Measurements from ENCODE around the gene MAGI1.

Gene MAGI1

DNA sequence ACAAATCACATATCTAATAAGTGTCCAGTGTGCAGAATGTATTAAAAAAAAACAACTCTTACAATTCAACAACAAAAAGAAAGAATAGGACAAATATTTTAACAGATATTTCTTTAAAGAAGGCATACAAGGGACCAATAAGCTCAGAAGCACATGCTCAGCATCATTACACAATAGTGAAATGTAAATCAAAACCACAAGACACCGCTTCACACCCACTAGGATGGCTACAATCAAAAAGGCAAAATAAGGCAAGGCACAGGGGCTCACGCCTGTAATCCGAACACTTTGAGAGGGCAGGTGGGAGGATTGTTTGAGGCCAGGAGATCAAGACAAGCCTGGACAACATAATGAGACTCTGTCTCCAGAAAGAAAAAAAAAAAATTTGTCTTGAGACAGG, 255.6 kb downstream of the MAGI1 start:
- no peak for DNase-seq

DNA sequence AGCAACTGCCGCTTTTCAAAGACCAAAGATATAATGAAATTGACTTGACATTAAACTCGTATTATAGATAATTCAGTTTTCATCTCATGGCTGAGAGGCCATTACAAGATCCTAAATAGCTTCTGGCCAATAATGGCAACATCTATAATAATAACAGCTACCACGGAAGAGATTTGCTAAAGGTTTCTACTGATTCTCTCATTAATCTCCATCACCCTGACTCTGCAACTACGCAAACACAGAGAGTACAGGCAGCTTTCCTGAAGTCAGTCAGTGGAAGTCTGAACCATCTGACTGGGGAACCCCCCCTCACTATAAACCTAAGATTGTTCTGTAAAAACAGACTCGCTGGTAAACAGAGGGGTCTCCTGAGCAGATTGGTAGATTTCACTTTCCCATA, 257.1 kb downstream of the MAGI1 start:
- no peak for DNase-seq

DNA sequence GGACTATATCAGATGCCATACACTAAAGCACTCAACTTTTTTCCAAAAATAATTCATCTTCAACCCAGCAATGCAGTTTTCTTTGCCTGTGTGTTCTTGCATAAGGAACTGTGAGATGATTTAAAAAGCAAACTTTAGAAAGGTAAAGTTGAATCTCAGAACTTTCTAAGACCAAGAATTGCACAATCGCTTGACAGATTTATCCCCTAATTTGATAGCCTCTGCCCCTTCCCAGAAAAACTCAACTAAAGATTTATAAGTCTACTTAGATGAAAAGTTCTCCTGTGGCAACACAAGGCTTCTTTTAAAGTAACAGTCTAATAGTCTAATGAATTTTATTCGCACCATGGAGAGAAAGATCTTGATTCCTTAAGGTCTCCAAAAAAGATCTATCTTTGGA, 259.3 kb downstream of the MAGI1 start:
- DNase-seq = no peak

DNA sequence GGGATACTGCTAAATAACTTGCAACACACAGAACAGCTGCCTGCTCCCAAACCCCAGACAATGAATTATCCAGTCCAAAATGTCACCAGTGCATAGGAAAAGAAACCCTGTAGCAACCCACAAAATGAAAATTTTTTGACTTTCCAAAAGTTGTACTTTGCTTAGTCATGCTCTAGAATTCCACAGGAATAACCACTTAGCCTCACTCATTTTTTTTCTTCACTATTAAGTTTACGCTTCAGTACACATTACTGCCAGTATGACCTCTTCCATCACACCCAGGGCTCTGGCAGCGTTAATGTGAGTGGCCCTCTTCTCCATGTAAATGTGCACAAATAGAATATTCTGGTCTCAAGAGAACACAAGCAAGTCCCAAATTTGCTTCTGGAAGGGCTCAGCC, 259.8 kb downstream of the MAGI1 start:
- no peak for DNase-seq

DNA sequence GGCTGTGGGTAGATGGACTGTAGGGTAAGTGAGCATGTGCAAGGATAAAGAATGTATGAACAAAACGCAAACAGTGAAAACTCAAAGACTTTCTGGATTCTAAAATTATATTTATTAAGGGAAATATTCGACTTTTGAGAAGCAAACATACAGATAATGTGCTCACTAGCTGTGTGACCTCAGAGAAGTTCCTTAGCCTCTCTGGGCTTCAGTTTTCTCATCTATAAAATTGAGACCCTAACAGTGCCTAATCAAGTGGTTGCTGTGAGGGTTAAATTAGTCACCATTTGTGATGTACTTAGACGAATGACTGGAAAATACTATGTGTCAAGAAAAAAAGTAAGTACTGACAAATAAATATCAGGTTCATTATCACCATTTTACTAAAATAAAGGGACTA, 261.7 kb downstream of the MAGI1 start:
- no peak for DNase-seq

DNA sequence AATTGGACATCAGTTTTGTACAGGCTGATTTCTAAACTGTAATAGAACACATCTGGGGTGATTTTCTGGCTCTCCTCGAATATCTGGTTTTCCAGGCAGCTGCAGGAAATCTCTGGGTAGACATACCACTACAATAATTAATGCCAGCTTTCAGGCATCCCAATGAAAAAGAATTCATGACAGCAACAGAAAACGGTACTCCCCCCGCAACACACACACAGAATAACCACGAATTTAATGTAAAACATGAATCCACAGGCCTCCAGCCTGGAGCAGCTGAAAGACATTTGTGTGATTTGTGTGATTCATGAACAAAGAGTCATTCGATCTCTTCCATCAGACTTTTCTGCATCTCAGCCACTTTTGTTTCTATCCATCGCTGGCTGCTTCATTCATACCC, 262.2 kb downstream of the MAGI1 start:
- DNase-seq = no peak

DNA sequence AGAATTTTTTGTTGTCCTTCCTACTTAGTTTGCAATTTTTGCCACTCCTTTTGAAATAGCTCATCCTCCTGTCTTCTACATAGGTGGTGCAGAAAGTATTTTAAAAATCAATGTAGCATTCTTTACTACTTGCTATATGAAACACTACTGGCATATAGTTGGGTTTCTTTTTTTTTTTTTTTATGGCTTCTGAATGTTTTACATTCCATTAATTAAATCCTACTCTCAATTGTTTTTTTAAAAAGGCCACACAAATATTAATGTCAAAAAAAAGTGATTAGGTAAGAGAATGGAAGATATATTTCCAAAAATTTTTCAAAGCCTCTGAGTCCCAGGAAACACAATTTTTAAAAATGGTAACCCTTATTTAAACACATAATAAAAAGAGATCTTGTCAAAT, 262.6 kb downstream of the MAGI1 start:
- DNase-seq = no peak

DNA sequence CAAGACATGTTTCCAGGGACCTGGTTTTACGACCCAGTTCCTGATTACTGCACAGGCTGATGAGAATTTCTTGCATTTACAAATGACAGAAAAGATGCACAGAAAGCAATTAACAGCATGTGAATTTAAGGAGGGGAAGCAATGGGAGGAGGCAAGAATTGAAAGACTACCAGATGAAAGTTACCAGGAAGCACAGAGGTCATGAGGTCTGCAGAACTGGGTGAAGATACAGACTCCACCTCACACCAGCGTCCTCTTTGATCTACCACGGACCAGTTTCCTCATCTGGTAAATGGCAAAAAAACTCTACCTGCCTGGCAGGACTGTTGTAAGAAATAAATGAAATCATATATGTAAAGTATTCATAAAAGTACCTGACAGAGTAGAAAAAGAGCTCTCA, 266.0 kb downstream of the MAGI1 start:
- DNase-seq = no peak

DNA sequence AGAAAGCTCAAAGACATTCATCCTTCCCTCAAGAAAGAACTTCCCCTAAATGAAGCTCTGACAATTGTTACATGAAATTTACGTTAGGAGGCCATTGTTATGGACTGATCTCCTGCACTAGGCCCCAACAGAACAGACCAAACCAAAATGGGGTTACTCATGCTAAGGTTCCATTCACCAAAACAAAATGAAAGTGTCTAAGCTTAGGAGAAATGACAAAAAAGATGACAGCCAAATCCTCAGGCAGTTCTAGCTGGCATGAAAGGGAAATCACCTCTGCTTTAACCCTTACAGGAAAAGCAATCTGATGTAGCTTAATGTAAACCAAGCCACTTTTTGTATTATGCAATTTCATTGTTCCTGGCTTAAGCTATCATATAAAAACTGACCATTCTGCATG, 271.2 kb downstream of the MAGI1 start:
- no peak for DNase-seq

DNA sequence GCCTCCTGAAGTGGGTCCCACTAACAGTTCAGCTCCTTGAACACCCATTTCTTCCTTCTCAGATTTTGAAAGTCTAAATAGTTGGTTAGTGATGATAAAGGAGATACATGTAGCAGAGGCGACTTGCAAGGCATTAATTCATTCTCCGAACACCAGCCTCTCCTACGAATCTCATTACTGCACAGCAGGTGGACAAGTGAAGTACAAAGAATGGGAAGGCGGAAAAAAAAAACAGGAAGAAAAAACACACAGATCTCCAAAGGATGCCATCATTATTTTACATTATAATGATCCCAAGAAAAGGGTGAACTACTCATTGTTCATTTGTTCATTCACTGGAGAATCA, 276.5 kb downstream of the MAGI1 start:
- no peak for DNase-seq

DNA sequence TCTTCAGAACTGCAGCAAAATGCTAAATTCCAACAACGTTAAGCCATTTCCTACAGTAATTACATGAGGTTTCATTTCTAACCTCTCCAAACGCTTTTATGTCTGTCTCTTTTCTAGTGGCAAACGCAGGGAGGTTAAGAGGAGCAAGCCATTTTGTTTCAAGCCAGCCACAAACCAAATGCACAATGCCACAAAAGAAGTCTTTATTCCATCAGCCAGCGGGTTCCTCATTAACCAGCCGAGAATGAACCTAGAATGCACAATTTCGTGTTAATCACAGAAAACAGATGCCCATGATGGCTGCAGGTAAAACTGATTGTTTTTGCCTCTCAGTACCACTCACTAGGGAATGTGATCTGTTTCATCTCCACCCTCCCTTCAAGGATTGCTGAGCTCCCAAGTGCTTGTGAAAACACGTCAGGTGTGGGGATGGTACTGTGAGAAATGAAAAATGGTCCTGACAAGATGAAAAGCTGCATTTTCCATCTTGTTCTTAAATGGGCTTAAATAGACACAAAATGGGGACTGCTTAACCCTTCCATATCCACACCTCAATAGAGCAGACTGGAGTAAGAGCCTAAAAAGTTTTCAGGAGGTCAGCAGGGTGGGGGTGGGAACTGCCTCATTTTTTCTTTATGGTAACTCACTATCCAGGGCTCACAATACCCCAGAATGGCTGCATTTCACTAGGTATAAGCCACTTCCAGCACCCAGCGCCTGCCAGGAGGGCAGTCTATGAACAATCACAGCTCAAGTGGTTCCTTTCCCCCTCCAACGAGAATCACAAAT, 277.1 kb downstream of the MAGI1 start:
- DNase-seq = no peak

DNA sequence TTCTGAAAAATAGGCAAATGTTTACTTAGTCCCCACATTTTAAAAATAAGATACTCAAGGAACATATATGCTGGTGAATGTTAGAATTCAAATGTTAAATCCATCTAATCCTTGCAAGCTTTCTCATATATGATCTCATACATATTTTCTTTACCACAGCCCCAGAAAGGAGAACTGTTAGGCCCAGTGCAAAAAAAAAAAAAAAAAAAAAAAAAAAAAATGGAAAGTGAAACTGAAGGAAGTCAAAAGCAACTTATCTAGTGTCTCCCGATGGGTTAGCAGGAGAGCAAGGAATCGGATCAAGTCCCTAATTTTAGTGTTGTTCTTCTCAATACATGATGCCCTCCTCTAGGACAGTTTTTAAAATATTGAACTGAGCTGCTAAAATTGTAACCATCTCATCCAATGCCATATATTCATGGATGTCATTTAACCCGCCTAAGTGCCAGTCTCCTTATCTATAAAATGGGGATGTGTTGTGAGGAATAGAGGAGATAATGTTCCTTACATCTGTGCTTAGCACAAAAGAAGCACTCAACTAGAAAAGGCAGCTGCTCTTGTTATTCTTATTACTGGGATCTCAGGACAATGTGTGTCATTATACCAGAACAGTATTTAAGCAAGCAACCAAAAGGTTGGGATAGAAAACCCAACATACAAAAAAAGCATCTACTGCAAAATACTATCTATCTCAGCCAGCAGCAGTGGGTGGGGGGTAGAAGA, 279.7 kb downstream of the MAGI1 start:
- no peak for DNase-seq

DNA sequence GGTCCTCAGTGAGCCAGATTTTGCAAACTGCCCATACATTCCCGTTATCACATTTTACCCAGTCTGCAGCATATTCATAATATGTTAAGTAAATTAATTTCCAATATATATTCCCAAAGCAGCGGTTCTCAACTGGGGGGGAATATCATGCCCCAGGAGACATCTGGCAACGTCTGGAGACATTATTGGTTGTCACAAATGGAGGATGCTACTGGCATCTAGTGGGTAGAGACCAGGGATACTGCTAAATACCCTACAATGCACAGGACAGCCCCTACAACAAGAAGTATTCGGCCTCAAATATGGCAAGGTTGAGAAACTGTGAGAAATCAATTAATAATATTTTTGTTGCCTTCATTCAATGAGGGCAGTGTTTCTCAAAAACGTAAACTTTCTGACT, 280.3 kb downstream of the MAGI1 start:
- DNase-seq = no peak

DNA sequence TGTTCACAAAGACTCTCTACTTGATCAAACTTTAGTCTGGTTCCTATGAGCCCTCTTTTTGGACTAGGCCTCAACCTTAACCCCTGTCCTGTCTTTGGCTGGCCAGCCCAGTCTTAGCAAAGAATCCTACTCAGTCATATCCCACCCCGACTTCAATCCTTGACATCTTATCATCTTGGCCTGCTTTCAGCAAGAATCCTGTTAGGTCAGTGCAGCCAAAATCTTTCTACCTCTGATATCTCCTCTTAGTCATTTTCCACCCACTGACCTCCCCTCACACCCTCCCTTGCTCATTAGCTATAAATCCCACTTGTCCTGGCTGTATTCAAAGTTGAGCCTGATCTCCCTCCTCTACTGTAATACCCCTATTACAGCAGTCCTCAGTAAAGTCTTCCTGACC, 286.1 kb downstream of the MAGI1 start:
- no peak for DNase-seq

DNA sequence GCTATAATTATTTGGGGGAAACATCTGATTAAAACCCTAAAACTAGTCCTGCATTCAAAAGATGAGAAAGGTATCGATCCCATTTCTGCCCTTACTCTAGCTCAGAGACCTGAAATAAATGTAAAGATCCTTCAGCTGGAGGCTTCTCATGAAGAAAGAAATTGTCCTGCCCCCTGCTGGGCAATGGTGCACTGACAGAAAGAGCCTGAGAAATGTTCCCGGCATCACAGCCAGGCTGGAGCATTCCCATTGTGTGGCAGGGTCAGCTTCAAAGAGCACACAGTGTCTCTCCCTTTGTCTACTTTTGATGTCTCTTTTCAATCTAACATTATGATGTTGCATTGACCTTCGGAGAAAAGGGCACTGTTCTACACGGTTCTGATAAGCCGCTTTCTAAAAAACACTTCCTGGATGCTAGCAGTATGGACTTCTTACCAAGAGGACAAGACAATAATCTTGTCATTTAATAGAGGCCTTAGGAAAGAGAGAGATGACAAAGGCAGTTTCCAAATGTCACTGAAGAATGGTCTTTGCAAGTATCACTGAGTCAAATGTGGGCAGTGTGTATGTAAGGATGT, 287.5 kb downstream of the MAGI1 start:
- no peak for DNase-seq

DNA sequence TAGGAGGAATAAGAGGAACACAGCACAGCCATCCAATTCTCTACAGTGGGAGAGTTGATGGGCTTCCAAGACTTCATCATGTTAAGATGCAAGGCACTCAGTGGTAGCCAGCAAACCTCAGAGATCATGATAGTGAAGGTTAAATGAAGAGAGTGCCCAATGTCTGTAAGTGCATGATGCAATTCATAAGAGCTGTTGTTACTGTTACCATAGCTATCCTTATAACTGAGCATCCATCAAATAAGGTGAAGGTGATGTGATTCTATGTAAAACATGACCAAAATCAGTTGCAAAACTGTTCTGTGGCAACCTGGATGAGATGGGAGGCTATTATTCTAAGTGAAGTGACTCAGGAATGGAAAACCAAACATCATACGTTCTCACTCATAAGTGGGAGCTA, 289.7 kb downstream of the MAGI1 start:
- no peak for DNase-seq

DNA sequence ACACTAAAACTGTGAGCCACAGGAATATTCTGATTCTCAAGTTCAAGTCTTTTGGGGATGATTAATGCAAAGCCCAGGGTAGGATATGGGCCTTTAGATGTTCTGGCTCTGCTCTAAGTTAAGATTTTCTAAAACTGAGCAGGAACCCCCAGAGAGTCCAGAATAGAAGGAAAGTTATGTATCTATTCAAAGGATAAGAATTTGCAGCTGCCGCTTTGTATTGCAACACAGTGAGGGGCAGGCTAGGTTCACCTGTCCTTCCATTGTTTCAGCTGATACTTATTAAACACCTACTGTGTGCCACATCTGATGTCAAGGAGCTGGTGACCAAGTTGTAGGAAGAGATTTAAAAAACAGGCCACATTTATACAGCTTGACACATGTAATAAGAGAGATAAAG, 290.4 kb downstream of the MAGI1 start:
- no peak for DNase-seq

DNA sequence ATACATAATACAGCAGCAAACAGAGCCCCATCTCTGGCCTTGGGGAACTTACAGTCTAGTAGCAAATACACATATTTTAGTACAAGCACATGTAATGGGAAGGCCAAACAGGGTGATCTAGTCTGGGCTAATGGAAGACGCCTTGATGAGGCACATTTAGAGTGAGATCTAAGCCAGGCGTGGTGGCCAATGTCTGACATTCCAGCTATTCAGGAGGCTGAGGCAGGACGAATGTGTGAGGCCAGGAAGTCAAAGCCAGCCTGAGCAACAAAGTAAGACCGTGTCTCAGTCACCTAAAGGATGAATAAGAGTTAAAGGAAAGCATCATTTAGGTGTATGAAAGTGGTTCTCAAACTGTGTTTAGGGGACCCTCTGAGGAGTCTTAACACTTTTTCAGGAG, 291.9 kb downstream of the MAGI1 start:
- DNase-seq = no peak

DNA sequence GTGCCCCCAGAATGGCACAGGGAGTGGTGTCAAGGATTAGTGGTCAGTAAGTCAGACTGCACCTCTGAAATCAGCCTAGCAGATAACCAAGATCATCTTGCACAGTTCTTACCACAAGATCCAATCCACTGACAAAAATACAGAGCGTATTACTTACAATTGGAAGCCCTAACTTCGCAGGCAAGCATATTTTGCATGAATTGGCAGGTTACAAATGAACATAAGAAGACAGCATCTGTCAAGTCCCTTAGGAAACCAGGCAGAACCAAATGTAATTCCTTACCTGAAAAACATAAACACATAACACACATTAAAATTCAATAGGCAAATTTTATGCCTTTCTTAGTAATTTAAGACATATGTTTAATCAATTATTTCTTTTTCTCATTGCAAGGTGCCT, 293.4 kb downstream of the MAGI1 start:
- no peak for DNase-seq

DNA sequence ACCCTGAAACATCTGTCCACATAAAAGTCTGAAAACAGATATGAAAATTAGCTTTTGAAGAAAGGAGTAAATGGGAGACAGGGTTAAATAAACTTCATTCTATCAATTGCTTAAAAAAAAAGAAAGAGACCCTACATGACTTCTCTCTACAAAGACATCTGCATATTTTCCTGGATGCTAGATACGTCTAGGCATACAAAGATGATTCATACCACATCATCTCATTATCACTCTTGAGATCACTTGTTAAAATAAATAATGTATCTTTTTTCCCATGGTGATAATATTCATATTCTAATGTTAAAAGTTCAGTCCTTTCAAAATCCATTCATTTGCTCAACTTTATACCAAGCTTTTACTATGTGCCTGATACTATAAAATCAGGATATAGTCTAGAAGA, 295.8 kb downstream of the MAGI1 start:
- DNase-seq = no peak

DNA sequence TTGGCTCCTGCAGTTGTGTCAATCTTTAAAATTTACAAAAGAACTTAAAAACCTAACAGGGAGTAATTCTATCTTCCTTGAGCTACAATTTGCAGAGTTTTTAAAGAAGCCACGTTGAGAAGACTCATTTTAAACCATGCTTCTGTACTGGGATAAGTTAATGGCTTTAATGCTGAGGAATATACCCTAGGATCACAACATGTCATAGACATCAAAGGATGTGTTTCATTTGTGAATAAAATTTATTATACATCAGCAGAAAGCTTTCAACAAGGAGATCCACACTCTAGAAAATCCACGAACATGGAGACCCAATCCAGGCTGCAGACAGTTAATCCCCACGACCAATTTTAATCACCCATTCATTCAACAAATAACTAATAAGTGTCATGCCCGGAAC, 297.2 kb downstream of the MAGI1 start:
- no peak for DNase-seq

DNA sequence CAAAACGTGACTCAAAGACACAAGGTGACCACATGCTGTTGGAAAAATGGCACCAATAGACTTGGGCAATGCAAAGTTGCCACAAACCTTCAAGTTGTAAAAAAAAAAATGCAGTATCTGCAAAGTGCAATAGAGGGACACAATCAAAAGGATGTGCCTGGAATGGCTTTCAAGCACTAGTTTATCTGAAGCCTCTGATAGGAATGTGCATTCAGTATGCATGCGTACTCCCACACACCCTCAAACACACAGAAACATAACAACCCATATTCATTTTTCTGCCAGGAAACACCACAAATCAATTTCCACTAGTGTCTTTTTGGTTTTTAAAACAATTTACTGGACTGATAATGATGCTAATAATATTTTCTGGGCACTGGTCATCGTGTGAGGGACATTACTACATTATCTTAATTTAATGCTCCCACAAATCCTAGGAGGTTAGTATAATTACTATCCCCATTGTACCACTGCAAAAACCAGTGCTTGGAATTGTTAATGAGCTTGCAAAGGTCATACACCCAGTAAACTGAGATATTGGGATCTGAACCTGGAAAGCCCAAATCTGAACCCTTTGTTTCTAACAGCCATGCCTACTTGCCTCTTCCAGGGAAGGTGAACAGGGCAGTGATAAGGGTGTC, 298.7 kb downstream of the MAGI1 start:
- DNase-seq = no peak

DNA sequence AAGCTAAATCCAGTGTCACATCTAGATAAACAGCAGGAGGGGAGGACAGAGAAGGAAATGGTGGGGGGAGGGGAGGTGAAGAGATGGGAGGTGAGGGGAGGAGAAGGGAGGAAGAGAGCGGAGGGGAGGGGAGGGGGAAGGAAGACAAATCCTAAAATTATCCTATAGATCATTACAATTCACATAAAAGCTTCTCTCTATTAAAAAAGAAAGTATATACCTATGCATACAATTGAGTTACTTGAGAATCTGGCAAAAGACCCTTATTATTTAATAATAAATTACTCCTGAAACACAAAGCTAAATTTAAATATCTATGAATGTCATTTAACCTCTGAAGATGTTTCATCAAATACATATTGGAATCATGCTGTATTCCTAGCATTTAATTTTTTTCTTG, 303.9 kb downstream of the MAGI1 start:
- DNase-seq = no peak

DNA sequence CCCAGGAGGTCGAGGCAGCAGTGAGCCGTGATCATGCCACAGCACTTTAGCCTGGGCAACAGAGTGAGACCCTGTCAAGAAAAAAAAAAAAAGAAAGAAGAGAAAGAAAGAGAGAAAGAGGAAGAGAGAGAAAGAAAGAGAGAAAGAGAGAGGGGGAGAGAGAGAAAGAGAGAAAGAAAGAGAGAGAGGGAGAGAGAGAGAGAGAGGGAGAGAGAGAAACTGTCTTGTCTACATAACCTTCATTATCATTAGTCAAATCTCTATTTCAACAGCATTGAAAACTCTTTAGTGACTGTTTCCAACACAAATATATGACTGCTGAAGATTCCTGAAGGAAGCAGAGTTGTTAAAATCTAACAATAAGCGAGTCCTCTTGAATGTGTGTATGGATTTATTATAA, 304.3 kb downstream of the MAGI1 start:
- DNase-seq = no peak
